Measurements from ENCODE around the gene ROGDI.
"Not testable (repeated sequence)": the region's sequence is repeated elsewhere in the genome, so short reads cannot be mapped to it uniquely, and the experiment has no call there.

The ROGDI gene

GRCh38 chr16:4792951-4793513 is 9.4 kb downstream of the ROGDI start:
- DNase-seq (ENCODE audit: low read depth in 2 of 3, low spot score in 2 of 3), result no peak

DNA sequence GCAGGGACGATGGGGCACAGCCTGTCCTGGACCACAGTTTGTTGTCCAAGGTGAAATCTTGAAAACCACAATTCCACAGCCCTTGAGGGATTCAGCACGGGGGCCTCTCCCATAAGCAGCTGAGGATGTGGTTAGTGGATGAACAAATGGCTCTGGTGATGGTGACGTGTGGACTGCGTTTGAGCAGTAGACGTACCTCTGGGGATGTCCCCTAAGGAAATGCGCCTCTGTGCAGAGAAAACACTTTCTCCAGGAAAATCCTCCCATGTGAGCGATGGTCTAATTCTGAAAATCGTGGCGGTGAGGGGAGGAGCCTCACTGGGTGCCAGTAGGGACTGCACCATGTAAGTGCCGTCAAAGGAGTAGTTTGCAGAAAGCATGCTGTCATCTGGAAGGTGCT is 11.6 kb downstream of the ROGDI start:
- no peak for DNase-seq (ENCODE audit: low read depth in 2 of 3, low spot score in 2 of 3)

DNA sequence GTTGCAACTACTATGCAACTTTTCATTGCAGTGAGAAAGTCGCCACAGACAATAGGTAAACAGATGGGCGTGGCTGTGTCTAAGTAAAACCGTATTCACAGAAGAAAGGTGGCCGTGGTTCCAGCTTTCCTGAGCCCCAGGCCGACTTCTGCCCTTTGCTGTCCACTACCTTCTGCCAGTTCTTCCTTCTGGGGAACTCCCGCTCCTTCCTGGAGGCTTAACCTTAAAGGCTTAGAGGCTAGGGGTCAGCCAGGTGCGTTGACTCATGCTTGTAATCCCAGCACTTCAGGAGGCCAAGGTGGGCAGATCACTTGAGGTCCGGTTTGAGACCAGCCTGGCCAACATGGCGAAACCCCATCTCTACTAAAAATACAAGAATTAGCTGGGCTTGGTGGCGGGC is 12.2 kb downstream of the ROGDI start:
- DNase-seq (ENCODE audit: low read depth in 2 of 3, low spot score in 2 of 3), result no peak

GRCh38 chr16:4788910-4789309 is 13.5 kb downstream of the ROGDI start:
- no peak for DNase-seq (ENCODE audit: low read depth in 2 of 3, low spot score in 2 of 3)

- DNase-seq (ENCODE audit: low read depth in 2 of 3, low spot score in 2 of 3), result no peak
Measured at GRCh38 chr16:4788489-4788889, 13.9 kb downstream of the ROGDI start.

DNA sequence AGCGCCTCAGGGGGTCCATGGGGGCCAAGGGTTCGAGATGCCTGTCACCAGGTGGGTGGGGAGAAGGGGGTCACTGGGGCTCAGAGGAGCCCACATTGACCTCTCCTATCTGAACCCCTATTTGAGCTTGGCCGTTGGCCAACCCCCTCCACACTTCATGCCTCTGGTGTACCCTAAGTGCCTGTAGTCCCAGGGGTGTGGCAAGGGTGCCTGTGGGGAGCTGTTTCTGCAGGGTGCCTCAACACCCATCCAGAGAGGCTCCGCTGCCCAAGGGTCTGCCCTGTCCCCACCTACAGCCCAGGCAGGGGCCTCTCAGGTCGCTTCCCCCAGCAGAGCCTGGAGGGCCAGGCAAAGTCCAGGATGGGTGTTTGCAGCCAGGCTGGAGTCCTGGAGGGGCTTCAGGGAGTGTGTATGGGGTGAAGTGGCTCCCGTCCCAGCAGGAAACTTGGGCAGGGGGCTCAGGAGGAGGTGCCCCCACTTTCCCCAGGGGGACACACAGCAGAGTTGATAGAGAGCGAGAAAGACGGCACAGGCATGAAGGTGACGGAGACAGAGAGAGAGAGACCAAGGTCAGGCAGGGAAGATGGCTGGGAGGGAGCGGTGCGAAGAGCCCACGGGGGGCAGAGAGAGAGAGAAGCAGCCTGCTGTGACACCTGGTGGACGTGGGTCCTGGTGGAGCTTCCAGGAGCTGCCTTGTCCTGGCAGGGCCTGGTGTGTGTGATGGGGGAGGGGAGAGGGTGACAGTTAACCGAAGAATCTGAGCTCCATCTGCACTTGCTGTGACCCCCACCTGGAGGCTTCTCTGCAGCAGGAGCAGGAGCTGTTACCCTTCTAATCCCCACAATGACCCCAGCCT is 14.6 kb downstream of the ROGDI start, which contains the start of gene SEPTIN12:
SEPTIN12 (minus strand) TSS at position 719 of the 856 bp plus-strand sequence; CDS start at position 19, 700 bp downstream.
- DNase-seq (ENCODE audit: low read depth in 2 of 3, low spot score in 2 of 3), result no peak

DNA sequence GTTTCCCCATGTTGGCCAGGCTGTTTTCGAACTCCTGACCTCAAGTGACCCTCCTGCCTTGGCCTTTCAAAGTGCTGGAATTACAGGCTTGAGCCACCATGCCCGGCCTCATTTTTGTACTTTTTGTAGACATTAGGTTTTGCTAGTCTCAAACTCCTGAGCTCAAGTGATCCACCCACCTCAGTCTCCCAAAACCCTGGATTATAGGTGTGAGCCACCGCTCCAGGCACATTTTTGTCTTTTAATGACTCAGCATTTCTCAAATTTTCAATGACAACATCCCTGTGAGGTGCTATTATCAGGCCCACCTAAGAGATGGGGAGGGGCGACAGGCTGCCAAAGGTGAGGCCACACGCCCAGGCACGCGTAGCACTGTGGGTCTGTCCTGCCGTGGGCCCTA is 15.4 kb downstream of the ROGDI start:
- no peak for DNase-seq (ENCODE audit: low read depth in 2 of 3, low spot score in 2 of 3)

DNA sequence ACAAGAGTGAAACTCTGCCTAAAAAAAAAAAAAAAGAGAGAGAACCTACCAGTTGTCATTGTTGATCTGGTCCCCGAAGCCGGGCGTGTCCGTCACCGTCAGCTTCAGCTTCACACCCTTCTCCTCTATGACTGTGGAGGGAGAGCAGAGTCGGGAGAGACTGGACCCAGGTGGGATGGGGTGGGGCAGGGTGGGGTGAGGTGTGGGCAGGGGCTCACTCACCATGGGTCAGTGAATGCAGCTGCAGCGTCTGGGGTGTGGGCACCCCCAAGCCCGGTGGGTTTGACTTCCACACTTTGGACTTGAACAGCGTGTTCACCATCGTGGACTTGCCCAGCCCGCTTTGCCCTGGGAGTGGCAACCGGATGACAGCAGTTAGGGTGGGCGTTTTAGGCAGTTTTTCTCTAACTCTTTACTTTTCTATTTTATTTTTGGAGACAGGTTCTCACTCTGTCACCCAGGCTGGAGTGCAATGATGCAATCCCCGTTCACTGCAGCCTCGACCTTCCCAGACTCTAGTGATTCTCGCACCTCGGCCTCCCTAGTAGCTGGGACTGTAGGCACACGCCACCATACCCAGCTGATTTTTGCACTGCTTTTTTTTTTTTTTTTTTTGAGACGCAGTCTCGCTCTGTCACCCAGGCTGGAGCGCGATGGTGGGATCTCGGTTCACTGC is 16.5 kb downstream of the ROGDI start:
- DNase-seq (ENCODE audit: low read depth in 2 of 3, low spot score in 2 of 3), result no peak

DNA sequence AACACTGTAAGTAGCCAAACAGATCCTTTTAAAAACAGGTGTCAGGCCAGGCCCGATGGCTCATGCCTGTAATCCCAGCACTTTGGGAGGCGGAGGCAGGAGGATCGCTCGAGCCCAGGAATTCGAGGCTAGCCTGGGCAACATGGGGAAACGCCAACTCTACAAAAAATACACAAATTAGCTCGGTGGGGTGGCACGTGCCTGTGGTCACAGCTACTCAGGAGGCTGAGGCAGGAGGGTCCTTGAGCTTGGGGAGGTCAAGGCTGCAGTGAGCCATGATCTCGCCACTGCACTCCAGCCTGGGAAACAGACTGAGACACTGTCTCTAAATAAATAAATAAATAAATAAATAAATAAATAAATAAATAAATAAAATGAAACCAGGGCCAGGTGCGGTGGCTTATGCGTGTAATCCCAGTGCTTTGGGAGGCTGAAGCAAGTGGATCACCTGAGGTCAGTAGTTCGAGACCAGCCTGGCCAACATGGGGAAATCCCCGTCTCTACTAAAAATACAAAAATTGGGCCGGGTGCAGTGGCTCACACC is 17.9 kb downstream of the ROGDI start:
- not testable (repeated sequence) for DNase-seq (ENCODE audit: low read depth in 2 of 3, low spot score in 2 of 3)

GRCh38 chr16:4783951-4784336 is 18.5 kb downstream of the ROGDI start:
- DNase-seq (ENCODE audit: low read depth in 2 of 3, low spot score in 2 of 3), result no peak

DNA sequence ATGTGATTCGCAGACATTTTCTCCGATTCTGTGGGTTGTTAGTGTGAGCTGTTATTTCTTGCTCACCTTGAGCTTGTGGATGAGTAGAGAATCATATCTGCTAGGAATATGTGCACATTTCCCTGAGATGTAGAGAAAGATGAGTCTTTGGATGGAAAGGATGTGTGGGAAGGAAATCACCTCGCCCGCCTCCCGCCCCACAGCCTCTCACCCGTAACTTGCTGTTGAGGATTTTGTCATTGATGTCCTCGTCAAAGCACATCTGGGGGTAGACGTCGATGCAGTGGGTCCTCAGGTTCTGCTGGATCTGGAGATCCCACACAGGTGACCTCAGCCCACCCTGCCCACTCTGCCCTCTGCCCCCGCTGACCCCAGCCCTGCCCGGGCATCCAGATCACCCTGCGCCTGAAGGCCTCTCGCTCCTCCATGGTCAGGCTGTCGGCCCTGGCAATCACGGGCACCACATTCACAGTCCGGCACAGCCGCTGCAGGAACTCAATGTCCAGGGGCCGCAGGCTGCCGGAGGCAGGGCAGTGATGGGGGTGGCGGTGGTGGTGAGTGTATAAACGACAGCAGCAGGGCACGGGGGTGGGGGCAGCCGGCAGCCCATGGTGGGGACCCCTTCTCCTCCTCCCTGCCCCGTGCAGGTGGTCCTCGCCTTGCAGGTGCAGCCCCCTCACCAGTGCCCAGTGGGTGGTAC is 19.0 kb downstream of the ROGDI start:
- no peak for DNase-seq (ENCODE audit: low read depth in 2 of 3, low spot score in 2 of 3)

GRCh38 chr16:4780235-4780634 is 22.2 kb downstream of the ROGDI start:
- no peak for DNase-seq (ENCODE audit: low read depth in 2 of 3, low spot score in 2 of 3)

GRCh38 chr16:4778050-4778392 is 24.4 kb downstream of the ROGDI start:
- DNase-seq (ENCODE audit: low read depth in 2 of 3, low spot score in 2 of 3), result no peak

- no peak for DNase-seq (ENCODE audit: low read depth in 2 of 3, low spot score in 2 of 3)
Measured at GRCh38 chr16:4777339-4778049, 24.9 kb downstream of the ROGDI start.

DNA sequence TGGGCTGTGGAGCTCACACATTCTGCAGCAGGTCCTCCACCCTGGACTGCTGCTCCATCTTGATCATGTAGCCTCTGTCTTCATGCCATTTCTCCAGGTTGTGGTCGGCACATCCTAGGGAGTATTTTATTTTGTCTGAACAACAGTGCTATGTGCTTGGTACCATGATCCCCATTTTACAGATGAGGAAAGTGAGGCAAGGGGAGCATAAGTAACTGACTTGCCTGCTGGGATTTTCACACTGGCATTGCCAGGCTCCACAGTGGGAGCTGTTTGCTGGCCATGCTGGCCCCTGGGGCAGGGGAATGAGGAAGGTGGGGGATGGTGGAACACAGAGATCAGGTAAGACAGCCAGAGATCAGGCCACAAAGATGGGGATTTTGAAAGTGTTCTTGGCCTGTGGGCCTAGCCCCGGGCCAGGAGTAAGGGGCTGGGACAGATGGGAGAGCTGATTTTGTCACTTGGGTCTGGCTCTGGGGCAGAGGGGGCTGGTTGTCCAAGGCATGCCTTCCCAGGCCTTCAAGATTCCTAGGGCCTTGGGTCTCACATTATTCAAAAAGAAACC is 26.2 kb downstream of the ROGDI start:
- no peak for DNase-seq (ENCODE audit: low read depth in 2 of 3, low spot score in 2 of 3)

DNA sequence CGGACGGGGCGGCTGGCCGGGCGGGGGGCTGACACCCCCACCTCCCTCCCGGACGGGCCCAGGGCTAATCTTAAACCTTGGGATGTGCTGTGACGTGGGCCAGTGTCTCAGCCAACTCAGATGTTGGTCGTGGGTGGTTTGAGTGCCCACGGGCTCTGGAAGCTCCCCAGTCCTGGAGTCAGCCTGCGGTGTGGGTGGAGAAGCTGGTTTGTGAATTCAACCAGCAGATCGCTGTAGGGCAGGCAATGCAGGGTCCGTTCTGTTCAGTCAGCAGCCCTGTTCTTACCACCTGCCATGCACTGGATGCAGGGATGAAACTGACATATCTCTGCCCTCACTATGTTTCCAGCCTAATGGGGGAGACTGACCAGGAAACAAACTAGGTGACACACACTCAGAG is 27.4 kb downstream of the ROGDI start:
- DNase-seq (ENCODE audit: low read depth in 2 of 3, low spot score in 2 of 3), result no peak

- no peak for DNase-seq (ENCODE audit: low read depth in 2 of 3, low spot score in 2 of 3)
Measured at GRCh38 chr16:4772351-4772750, 30.1 kb downstream of the ROGDI start.

DNA sequence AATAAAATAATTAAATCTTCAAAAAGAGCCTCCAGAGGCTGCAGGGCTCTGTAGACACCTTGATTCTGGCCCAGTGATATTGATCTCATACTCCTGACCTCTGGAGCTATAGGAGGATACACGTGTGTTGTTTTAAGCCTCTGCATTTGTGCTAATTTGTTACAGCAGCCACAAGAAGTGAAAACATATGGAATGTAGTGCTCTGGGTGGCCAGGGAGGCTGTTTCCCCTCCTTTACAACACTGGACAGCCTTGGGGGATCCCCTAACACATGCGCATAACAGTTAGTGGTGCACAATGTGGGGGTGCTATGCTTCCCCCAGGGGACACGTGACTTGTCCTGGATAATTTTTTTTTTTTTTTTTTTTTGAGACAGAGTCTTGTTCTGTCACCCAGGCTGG is 30.8 kb downstream of the ROGDI start:
- DNase-seq (ENCODE audit: low read depth in 2 of 3, low spot score in 2 of 3), result no peak

DNA sequence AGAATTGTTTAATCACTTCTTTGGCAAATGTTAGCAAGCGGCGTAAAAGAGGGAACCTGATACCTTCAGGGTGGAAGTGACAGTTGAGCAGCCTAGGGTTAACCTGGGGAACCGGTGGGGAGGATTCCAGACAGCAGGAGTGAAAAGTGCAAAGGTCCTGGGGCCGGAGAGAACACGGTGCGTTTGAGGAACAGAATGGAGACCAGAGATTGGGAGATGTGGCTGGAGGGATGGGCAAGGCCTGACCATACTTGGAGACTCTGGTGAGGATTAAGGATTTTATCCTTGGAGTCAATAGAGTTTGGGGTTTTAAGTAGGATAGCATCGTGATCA is 33.2 kb downstream of the ROGDI start:
- no peak for DNase-seq (ENCODE audit: low read depth in 2 of 3, low spot score in 2 of 3)

DNA sequence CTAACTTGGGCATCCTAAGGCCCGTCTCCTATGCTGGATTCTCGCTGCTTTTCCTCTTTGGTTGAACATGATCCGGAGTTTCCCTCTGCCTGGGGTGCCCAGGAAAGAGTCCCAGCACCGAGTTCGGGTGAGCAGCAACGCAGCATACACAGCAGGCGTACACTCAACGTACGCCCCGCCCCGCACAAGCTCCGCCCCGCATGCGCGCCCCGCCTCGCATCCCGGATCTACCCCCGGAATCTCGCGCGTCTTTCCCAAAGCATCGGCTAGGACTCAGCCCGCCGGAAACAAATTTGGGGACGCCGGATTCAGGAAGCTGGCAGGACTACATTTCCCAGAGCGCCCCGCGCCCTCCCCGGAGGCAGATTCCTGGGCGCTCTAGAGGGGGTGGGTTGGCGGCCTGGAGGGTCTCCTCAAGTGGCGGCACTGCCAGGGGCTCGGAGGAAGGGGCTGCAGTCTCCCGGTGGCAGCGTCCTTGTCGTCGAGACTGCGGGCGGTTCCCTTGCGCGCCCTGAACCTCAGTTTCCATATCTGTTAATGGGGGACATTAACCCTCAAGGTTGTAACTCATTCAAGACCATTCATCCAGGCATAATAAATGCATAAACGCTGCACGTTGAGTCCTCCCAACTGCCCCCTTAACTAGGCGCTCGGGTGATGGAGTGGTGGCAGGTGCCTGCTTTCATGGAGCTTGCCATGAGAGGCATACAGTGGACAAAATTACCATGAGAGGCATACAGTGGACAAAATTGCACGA is 33.7 kb downstream of the ROGDI start:
- peak; percentile 74 to 86 (median 78) for DNase-seq (ENCODE audit: low read depth in 2 of 3, low spot score in 2 of 3)

Measured in activated CD8-positive, alpha-beta memory T cell treated with anti-CD3 and anti-CD28 coated beads for 48 hours (primary cell).